Activated CD4-positive, CD25-positive, alpha-beta regulatory T cell (primary cell): ENCODE data around the gene CECR2.
"Not testable (repeated sequence)": the region's sequence is repeated elsewhere in the genome, so short reads cannot be mapped to it uniquely, and the experiment has no call there.

ENCODE experiments used
- DNase-seq, 4 experiments: peaks; one replicate each; lab custom pipeline; 2025; lab: John Stamatoyannopoulos, UW

The CECR2 gene

GRCh38 chr22:17513612-17514011 is 144.4 kb downstream of the CECR2 start:
- DNase-seq, result no peak

- no peak for DNase-seq
Measured at GRCh38 chr22:17514084-17514483, 144.8 kb downstream of the CECR2 start.

GRCh38 chr22:17518406-17518805 is 149.1 kb downstream of the CECR2 start:
- DNase-seq, result no peak

GRCh38 chr22:17521971-17522370 is 152.7 kb downstream of the CECR2 start:
- not testable (repeated sequence) for DNase-seq

- no peak for DNase-seq
Measured at GRCh38 chr22:17523925-17524324, 154.7 kb downstream of the CECR2 start.

GRCh38 chr22:17536269-17536668 is 167.0 kb downstream of the CECR2 start:
- no peak for DNase-seq

- no peak for DNase-seq
Measured at GRCh38 chr22:17537155-17537554, 167.9 kb downstream of the CECR2 start.

- DNase-seq, result no peak
Measured at GRCh38 chr22:17540481-17540880, 171.2 kb downstream of the CECR2 start.

GRCh38 chr22:17541476-17541875 is 172.2 kb downstream of the CECR2 start:
- DNase-seq, result no peak

GRCh38 chr22:17542452-17542851 is 173.2 kb downstream of the CECR2 start:
- no peak for DNase-seq

- no peak for DNase-seq
Measured at GRCh38 chr22:17548010-17548755, 178.9 kb downstream of the CECR2 start.

- DNase-seq, result no peak
Measured at GRCh38 chr22:17548756-17549035, 179.4 kb downstream of the CECR2 start.

- DNase-seq, result no peak
Measured at GRCh38 chr22:17549183-17549582, 179.9 kb downstream of the CECR2 start.

- DNase-seq, result no peak
Measured at GRCh38 chr22:17549655-17550054, 180.4 kb downstream of the CECR2 start.

- DNase-seq, result no peak
Measured at GRCh38 chr22:17552737-17553136, 183.5 kb downstream of the CECR2 start.

GRCh38 chr22:17554814-17555213 is 185.6 kb downstream of the CECR2 start:
- DNase-seq, result no peak

GRCh38 chr22:17559188-17559587 is 189.9 kb downstream of the CECR2 start:
- no peak for DNase-seq

- no peak for DNase-seq
Measured at GRCh38 chr22:17562906-17563870, 193.9 kb downstream of the CECR2 start, which contains the start of gene SLC25A18. Gene SLC25A18 (plus strand): TSS chr22:17563498. CDS start chr22:17579945, 16,447 bp downstream.

- no peak for DNase-seq
Measured at GRCh38 chr22:17563936-17564391, 194.7 kb downstream of the CECR2 start.

- not testable (repeated sequence) for DNase-seq
Measured at GRCh38 chr22:17566016-17566687, 196.9 kb downstream of the CECR2 start.

GRCh38 chr22:17566776-17567175 is 197.5 kb downstream of the CECR2 start:
- no peak for DNase-seq

GRCh38 chr22:17569971-17570511 is 200.8 kb downstream of the CECR2 start:
- no peak for DNase-seq
